ENCODE results near the gene ZFAND4. TPM values are rescaled to one million over a fixed set of nuclear protein-coding genes. Genes with fewer than 3 reads are reported as not detected.

The ZFAND4 gene
- total RNA-seq, 2 experiments from 2014 or later, result 30.4 to 34.5 TPM

DNA sequence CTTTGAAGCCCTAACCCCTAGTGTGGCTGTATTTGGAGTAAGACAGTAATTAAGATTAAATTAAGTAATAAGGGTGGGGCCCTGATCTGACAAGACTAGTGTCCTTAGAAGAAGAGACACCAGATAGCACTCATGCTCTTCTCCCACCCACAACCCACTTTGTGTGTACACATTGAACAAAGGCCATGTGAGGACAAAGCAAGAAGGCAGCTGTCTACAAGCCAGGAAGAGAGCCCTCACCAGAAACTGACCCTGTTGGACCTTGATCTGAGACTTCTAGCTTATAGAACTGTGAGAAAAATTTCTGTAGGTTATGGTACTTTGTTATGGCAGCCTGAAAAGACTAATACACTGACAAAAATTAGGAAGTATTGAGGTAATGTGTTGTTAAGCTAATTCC is 59.8 kb downstream of the ZFAND4 start:
- Histone ChIP-seq H3K36me3 (ENCODE audit: insufficient read depth, low read length) (peaks cover 21% of the 10 kb centered on the region), H3K4me3 (ENCODE audit: low read length) (no peak overlapping the region), H3K27ac (ENCODE audit: low read depth in 1 of 2, low read length in 2 of 2) (no peak overlapping the region), H3K27me3 (ENCODE audit: control insufficient read depth in 1 of 2, insufficient read depth in 2 of 2, low read length in 2 of 2) (no peaks in the 10 kb centered on the region), H3K4me1 (ENCODE audit: insufficient read depth, low read length) (no peaks in the 10 kb centered on the region), H3K9me3 (ENCODE audit: control insufficient read depth in 1 of 2, insufficient read depth in 1 of 2, low read length in 2 of 2) (no peaks in the 10 kb centered on the region)
- Mint-ChIP-seq H3K9me3 (no peaks in the 10 kb centered on the region), H3K27me3 (no peaks in the 10 kb centered on the region), H3K36me3 (ENCODE audit: low read depth) (peaks cover 65% of the 10 kb centered on the region), H3K4me1 (ENCODE audit: low read depth) (no peaks in the 10 kb centered on the region), H3K4me3 (no peak overlapping the region), H3K27ac (no peak overlapping the region)
- DNase-seq (no peak), ATAC-seq (ENCODE audit: poor library complexity) (no peak)
- TF ChIP-seq, protein P1, sequence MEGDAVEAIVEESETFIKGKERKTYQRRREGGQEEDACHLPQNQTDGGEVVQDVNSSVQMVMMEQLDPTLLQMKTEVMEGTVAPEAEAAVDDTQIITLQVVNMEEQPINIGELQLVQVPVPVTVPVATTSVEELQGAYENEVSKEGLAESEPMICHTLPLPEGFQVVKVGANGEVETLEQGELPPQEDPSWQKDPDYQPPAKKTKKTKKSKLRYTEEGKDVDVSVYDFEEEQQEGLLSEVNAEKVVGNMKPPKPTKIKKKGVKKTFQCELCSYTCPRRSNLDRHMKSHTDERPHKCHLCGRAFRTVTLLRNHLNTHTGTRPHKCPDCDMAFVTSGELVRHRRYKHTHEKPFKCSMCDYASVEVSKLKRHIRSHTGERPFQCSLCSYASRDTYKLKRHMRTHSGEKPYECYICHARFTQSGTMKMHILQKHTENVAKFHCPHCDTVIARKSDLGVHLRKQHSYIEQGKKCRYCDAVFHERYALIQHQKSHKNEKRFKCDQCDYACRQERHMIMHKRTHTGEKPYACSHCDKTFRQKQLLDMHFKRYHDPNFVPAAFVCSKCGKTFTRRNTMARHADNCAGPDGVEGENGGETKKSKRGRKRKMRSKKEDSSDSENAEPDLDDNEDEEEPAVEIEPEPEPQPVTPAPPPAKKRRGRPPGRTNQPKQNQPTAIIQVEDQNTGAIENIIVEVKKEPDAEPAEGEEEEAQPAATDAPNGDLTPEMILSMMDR (IDR thresholded peaks at IDR 0.05), result no peak
- intact Hi-C loops (cut with DNase I, micrococcal nuclease), result no loop called here
- POLR2A ChIA-PET, result no interaction called here
- CTCF ChIA-PET, result no interaction called here

DNA sequence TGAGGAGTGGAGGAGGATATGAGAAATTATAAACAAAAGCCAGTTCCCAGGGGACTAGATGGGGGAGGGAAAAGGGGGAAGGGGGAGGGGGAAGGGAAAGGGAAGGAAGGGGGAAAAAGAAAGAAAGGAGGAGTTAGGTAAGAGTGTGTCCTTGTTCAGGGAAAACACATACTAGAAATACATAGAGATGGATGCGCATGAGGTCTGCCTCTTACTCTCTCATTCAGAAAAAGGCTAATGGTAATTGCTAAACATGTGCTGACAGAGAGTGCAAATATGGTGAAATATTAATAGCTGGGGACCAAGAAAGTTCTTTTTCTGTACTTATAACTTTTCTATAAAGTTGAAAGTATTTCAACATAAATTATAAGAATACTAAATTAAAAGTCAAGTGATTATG is 64.5 kb downstream of the ZFAND4 start:
- ChIA-PET CTCF (interaction anchor here (0.9 kb wide), 1 partner anchor 18 kb away, joined by 3 read pairs; no protein-coding TSS in a partner anchor), POLR2A (no interaction called here)
- TF ChIP-seq, protein P1 (IDR thresholded peaks at IDR 0.05), result no peak
- no peaks in the 10 kb centered on the region for H3K27me3 Mint-ChIP-seq
- intact Hi-C loops (cut with DNase I, micrococcal nuclease), result no loop called here
- H3K9me3 Mint-ChIP-seq, result no peaks in the 10 kb centered on the region
- H3K4me3 Mint-ChIP-seq, result no peak overlapping the region
- H3K27ac ChIP-seq (ENCODE audit: low read depth in 1 of 2, low read length in 2 of 2), result no peak overlapping the region
- peaks cover 38% of the 10 kb centered on the region for H3K36me3 Mint-ChIP-seq (ENCODE audit: low read depth)
- H3K27ac Mint-ChIP-seq, result no peak overlapping the region
- H3K27me3 ChIP-seq (ENCODE audit: control insufficient read depth in 1 of 2, insufficient read depth in 2 of 2, low read length in 2 of 2), result no peaks in the 10 kb centered on the region
- H3K9me3 ChIP-seq (ENCODE audit: control insufficient read depth in 1 of 2, insufficient read depth in 1 of 2, low read length in 2 of 2), result no peaks in the 10 kb centered on the region
- no peak overlapping the region for H3K4me3 ChIP-seq (ENCODE audit: low read length)
- no peak for DNase-seq
- no peak for ATAC-seq (ENCODE audit: poor library complexity)
- H3K4me1 ChIP-seq (ENCODE audit: insufficient read depth, low read length), result no peaks in the 10 kb centered on the region
- H3K4me1 Mint-ChIP-seq (ENCODE audit: low read depth), result no peaks in the 10 kb centered on the region
- H3K36me3 ChIP-seq (ENCODE audit: insufficient read depth, low read length), result peaks cover 21% of the 10 kb centered on the region

DNA sequence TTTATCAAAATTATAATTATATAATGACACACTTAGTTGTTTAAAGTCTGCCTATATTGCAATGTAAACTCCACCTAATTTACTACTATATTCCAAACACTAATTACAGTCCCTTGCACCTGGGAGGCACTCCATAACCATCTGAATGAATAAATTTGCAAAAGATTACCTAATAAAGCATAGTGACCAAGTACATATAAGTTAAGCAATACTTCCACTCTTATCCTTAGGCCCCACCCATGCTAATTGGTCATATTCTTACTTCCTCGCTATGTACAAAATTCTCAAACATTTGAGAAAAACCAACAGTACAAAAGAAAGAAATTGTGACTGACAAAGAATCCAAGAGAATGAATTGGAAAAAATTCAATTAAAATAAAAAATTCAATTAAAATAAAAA is 65.3 kb downstream of the ZFAND4 start:
- Histone ChIP-seq H3K4me3 (ENCODE audit: low read length) (no peak overlapping the region), H3K27ac (ENCODE audit: low read depth in 1 of 2, low read length in 2 of 2) (no peak overlapping the region), H3K27me3 (ENCODE audit: control insufficient read depth in 1 of 2, insufficient read depth in 2 of 2, low read length in 2 of 2) (no peaks in the 10 kb centered on the region), H3K4me1 (ENCODE audit: insufficient read depth, low read length) (no peaks in the 10 kb centered on the region), H3K9me3 (ENCODE audit: control insufficient read depth in 1 of 2, insufficient read depth in 1 of 2, low read length in 2 of 2) (no peaks in the 10 kb centered on the region), H3K36me3 (ENCODE audit: insufficient read depth, low read length) (peaks cover 17% of the 10 kb centered on the region)
- peaks cover 30% of the 10 kb centered on the region for H3K36me3 Mint-ChIP-seq (ENCODE audit: low read depth)
- H3K4me3 Mint-ChIP-seq, result no peak overlapping the region
- no peak overlapping the region for H3K27ac Mint-ChIP-seq
- ChIA-PET POLR2A (no interaction called here), CTCF (no interaction called here)
- H3K9me3 Mint-ChIP-seq, result no peaks in the 10 kb centered on the region
- ATAC-seq (ENCODE audit: poor library complexity) (no peak), DNase-seq (no peak)
- H3K27me3 Mint-ChIP-seq, result no peaks in the 10 kb centered on the region
- no peaks in the 10 kb centered on the region for H3K4me1 Mint-ChIP-seq (ENCODE audit: low read depth)
- intact Hi-C loops (cut with DNase I, micrococcal nuclease), result no loop called here
- TF ChIP-seq, protein P1 (IDR thresholded peaks at IDR 0.05), result no peak

Measured in CD4-positive, alpha-beta T cell (primary cell).